ENCODE results near the gene TIA1.
"Not testable (repeated sequence)": the region's sequence is repeated elsewhere in the genome, so short reads cannot be mapped to it uniquely, and the experiment has no call there.

DNA sequence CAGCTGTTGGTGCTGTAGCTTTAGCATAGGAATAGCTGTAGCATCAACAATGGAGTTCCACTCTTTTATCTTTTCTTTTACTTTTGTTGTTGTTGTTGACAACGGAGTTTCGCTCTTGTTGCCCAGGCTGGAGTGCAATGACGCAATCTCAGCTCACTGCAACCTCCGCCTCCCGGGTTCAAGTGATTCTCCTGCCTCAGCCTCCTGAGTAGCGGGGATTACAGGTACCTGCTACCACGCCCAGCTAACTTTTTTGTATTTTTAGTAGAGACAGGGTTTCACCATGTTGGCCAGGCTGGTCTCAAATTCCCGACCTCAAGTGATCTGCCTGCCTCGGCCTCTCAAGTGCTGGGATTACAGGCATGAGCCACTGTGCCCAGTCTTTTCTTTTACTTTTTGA lies 61.3 kb downstream of the TIA1 start:
- TF ChIP-seq, protein P1, sequence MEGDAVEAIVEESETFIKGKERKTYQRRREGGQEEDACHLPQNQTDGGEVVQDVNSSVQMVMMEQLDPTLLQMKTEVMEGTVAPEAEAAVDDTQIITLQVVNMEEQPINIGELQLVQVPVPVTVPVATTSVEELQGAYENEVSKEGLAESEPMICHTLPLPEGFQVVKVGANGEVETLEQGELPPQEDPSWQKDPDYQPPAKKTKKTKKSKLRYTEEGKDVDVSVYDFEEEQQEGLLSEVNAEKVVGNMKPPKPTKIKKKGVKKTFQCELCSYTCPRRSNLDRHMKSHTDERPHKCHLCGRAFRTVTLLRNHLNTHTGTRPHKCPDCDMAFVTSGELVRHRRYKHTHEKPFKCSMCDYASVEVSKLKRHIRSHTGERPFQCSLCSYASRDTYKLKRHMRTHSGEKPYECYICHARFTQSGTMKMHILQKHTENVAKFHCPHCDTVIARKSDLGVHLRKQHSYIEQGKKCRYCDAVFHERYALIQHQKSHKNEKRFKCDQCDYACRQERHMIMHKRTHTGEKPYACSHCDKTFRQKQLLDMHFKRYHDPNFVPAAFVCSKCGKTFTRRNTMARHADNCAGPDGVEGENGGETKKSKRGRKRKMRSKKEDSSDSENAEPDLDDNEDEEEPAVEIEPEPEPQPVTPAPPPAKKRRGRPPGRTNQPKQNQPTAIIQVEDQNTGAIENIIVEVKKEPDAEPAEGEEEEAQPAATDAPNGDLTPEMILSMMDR (IDR thresholded peaks at IDR 0.05) = not testable (repeated sequence)
- TF ChIP-seq POLR2A (IDR thresholded peaks at IDR 0.05) = not testable (repeated sequence)

Measured in heart left ventricle (tissue), 13 donors.